PFSK-1 (cell line): ENCODE results near the gene POU3F2.

Experiments used
- FOXP2 ChIP-seq: optimal IDR thresholded peaks from 2 replicates; pipeline ENCODE3; 2011; ENCODE audit warnings: borderline replicate concordance, control low read depth, inconsistent platforms; ENCODE audit not compliant: insufficient read depth; ENCODE audit errors: extremely low read length, extremely low read depth
- POLR2AphosphoS5 ChIP-seq: IDR thresholded peaks from 2 replicates; pipeline ENCODE4 v1.6.1; 2012; ENCODE audit warnings: low read depth, mild to moderate bottlenecking, control low read depth, low read length, moderate library complexity
- REST ChIP-seq, 2 experiments: IDR thresholded peaks; 2 replicates each; pipeline versions ENCODE4 v1.6.1 to v1.8.0; 2011 to 2012; ENCODE audit warnings: low read depth in 2 of 2, low read length in 2 of 2, control low read depth in 1 of 2, inconsistent platforms in 1 of 2, mild to moderate bottlenecking in 1 of 2, moderate library complexity in 1 of 2; ENCODE audit not compliant: insufficient read depth in 1 of 2
- SIN3A ChIP-seq: IDR thresholded peaks from 2 replicates; pipeline ENCODE4 v1.6.1; 2012; ENCODE audit warnings: mild to moderate bottlenecking, low read length, moderate library complexity, borderline replicate concordance; ENCODE audit not compliant: insufficient read depth
- TAF1 ChIP-seq: IDR thresholded peaks from 2 replicates; pipeline ENCODE4 v1.6.1; 2012; ENCODE audit warnings: low read length, control low read depth, borderline replicate concordance; ENCODE audit not compliant: insufficient read depth

GRCh38 chr6:98808541-98809210 is 25.7 kb upstream of the POU3F2 start:
- TF ChIP-seq REST (IDR thresholded peaks at IDR 0.05; ENCODE audit: insufficient read depth in 1 of 2, low read depth in 2 of 2, low read length in 2 of 2) (no peak), SIN3A (no peak), POLR2AphosphoS5 (no peak), TAF1 (no peak), FOXP2 (no peak)
